Measurements from ENCODE around the gene RHPN2.
"Not testable (repeated sequence)": the region's sequence is repeated elsewhere in the genome, so short reads cannot be mapped to it uniquely, and the experiment has no call there.

The RHPN2 gene

DNA sequence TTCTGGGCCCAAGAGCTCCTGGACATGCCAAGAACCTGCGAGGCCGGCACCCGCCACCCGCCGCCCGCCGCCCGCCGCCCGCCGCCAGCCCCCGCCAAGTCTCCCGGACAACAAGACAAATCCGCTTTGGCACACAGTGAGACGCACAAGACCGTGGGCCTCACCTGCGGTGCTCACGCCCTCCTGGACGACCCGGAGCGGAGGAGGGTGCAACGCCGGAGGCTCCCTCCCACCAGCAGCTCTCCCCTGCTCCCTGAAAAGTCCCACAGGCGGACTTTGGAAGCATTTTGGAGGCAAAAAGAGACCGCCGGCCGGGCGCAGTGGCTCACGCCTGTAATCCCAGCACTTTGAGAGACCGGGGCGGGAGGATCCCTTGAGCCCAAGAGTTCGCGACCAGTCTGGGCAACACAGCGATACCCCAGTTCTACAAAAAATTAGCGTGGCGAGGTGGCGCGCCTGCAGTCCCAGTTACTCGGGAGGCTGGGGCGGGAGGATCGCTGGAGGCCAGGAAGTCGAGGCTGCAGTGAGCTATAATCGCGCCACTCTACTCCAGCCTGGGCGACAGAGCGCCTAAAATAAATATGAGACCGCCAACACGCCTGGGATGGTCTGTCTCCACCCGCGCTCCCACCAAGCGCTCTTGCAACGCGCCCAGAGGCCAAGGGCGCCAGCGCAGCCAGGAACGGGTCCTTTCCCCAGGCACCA lies 783 bp downstream of the RHPN2 start:
- DNase-seq, result no peak

DNA sequence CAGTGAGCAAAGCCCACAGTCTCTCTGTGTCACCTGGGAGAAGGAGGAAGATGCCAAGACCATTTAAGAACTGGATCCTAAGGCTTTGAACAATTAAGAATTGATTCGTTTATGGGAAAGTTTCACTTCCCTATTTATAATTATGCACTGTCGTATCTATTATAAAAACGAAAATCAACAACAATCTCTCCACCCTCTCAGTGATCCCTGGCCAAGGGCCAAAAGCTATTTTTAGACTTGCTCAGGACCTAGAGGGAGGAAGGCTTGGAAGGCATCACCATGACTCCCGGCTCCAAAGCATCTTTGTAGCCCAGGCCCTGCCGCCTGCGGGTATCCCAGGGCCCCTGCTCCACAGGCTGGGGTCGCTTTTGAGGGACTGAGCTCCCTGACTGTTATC lies 1.3 kb downstream of the RHPN2 start:
- no peak for DNase-seq

DNA sequence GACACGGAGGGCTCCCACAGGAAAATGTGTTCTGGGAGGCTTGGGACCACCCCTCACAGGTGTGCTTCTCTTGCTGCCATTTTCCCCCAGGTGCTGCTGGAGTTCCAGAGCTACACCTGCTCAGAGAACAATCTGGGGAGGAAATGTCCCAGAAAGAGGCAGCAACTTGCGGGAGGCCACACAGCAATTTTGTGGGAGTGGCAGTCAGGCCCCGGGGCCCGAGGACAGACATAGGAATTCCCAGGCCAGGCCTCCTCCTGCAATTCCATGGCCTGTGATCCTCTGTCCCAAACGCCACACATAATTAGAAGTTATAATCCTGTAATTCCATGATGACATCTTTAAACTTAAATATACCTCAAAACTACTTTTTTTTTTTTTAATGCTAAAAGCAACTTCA lies 1.8 kb downstream of the RHPN2 start:
- no peak for DNase-seq

DNA sequence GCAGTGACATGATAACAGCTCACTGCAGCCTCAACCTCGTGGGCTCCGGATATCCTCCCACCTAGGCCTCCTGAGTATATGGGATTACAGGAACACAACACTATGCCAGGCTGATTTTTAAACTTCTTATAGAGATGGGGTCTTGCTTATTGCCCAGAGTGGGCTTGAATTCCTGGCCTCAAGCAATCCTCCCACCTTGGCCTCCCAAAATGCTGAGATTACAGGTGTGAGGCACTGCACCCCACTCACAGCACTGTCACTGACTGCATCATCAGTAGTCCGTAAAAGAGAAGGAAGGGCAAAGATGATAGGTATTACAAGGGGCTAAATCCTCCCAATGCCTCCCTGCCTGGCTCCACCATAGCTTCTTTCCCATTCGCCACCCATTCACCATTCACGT lies 4.1 kb downstream of the RHPN2 start:
- DNase-seq, result no peak

DNA sequence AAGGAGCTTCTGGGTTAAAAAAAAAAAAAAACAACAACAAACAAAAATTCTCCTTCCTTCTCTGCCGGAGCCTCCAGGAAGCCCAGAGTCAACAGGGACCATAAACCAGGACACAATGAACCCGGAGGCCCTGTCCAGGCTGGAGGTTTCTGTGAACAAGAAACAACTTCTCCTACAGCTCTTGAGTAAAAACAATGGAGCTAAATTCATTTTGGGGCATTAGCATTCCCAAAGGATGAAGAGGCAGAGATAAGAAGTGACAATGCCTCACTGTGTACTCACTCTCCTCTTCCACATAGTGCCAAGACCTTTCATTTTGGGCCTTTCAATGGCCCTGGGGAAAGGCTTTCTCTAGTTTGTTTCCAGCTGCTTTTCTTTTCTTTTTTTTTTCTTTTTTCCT lies 9.0 kb downstream of the RHPN2 start:
- no peak for DNase-seq

DNA sequence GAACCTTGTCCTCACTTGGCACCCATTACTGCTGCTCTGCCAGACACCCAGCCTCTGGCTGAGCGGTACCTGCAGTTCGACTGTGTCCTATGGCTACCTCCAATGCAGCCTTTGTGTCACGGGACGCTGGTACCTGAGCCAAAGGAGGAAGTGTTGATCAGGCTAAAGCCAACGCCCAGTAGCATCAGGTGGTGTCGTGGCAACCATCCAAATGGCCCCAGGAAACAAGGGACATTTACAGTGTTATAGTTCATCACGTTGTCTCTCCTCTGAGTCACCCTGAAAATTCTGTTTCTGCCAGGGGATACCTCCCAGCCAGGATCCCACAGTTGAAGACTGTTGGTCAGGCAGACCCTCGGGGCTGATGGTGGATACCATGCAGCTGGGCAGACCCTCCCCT lies 10.1 kb downstream of the RHPN2 start:
- no peak for DNase-seq

DNA sequence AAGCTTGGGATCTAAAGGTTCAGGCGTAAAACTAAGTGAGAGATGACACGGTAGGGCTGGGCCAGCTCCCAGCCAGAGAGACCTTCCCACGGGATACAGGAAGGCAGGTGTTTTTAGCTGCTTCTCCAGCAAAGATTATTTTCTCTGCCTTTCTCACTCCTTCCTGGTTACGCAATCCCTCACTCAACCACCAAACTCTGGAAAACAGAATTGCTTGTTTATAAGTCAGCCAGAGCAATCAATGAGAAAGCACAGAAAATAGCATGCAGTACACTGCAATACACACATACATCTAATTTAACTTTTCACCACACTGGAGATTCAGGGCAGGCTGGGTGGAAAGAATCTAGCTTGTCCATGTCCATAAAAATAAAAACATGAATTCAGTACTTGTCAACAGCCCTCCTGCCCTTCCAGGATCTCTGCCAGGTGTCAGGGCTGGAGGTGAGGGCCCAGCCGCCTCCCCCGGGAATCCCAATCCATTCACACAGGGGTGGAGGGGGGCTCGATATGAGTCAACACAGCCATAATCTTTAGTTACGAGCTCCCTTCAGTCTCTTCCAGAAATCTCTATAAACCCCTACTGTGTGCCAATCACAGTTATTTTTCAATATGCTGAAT lies 12.2 kb downstream of the RHPN2 start:
- DNase-seq, result no peak

DNA sequence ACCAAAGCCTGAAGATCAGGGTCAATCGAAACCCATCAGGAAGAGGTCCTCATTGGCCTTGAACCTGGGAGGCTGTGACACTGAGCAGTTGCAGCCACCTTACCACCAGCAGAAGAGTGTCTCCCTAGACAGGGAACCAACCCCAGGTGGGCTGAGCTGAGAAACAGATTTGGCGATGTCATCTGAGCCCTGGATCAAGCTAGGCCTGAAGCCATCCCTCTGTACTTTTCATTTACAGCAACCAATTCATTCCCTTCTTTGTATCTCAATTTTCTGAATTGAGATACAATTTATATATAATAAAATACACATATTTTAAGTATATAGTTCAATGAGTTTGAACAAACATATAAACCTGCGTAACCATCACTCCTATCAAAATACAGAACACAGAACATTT lies 14.6 kb downstream of the RHPN2 start:
- no peak for DNase-seq

DNA sequence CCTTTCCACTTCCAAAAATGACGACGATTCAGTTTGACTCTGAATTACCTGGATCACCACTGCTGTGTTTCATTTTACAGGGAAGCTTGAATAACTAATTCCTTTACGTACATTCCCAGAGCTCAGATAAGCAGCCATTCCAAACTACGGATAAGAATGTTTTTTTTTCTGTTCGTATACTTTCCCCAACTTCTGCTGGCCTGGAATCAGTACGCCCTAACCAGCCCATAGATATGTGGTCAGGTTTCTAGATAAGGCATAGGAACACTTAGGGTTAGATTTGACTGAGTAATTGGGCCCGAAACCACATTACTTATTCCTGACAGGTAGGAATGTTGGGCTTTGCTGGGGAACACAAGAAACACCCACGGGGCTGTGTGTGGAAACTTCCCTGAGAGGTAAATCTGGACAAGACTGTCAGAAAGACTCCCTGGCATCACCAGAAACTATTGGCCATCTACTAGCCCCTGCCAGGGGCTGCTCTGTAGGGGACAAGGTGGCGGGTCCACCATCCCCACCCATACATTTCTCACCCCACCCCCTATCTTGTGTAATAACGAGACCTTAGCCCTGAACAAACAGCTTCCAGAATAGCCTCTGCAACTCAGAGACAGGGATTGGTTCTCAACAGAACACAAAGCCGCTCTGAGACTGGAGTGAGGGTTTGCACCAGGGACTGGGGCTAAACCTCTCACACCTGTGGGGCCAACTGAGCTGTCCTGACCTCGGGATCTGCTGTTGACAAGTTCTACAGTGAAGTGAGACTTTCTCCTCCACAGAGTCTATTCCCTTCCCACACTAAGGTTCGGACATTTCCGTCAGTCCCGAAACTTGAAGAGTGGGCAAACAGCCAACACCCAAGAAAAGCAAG lies 15.6 kb downstream of the RHPN2 start:
- DNase-seq, result no peak

DNA sequence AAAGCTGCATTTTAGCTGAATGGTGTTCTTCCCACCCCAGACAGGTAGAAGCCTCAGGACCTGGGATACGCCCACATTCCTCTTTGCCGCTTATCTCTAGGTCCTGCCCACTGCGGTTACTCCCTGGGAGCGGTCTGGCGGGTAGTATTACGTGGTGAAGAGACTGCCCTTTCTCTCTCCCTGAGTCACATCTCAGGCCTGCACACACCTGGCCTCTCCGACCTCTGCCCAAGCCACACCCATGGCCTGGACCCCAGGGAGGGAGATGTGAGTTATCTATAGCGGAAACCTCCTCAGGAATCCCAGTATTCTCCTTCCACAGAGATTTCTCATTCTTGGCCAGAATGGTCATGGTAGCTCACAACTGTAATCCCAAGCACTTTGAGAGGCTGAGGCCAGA lies 17.3 kb downstream of the RHPN2 start:
- no peak for DNase-seq

DNA sequence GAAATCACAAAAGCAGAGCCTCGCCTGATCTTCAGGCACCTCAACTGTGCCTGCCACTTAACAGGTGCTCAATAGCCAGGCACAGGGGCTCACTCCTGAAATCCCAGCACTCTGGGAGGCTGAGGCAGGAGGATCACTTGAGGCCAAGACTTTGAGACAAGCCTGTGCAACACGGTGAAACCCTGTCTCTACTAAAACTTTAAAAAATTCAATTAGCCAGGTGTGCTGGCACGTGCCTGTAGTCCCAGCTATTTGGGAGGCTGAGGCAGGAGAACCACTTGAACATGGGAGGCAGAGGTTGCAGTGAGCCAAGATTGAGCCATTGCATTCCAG lies 22.9 kb downstream of the RHPN2 start:
- DNase-seq, result not testable (repeated sequence)

DNA sequence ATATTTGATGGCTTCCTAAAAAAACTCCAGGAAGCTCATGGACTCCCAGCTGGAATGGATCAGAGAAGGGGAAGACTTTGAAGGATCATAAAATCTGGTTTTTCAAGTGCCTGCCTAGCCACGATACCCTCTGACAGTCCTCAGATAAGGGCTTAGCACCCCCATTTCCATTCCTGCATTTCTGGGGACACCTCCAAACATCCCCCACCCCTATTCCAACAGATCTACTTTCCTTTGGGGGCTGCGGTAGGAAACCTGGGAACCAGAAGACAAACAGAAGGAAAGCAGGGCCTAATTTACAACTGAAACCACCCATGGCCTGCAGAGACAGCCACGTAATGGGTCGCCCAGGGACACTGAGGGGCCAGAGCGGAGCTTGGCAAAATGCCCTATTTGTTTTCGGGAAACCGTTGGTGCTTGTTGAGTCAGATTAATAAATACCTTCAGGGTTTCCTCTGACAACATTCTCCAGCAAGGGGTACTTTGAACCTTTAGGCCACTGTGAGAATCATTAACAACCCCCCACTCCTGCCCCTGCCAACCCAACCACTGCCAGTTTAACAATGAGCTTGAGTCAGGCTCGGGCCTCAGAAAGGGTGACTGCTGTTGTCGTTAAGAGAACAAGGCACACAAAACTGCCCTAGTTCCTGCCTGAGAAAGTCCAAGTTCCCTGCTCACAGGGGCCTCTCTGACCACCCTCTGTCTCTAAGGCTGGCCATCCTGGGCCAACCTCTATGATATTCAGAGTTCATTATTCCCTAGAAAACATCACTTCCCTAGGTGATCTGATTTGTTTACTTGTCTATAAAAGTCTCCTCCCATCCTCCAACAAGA lies 23.5 kb downstream of the RHPN2 start:
- no peak for DNase-seq

DNA sequence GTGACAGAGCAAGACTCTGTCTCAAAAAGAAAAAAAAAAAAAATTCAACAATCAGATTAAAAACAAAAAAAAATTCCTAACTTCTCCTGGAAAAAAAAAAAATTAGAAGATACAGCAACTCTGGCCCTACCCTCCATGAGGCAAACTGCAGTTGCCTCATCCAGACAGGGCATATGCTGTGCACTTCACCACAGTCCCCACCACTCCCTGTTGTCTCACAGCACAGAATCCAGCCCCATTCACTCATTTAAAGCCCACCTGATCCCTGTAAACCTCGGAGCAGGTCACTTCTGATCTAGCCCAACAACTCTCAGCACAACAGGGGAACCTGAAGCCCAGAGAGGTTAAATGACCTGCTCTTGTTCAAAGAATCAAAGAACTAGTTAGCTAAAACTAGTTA lies 24.9 kb downstream of the RHPN2 start:
- no peak for DNase-seq

DNA sequence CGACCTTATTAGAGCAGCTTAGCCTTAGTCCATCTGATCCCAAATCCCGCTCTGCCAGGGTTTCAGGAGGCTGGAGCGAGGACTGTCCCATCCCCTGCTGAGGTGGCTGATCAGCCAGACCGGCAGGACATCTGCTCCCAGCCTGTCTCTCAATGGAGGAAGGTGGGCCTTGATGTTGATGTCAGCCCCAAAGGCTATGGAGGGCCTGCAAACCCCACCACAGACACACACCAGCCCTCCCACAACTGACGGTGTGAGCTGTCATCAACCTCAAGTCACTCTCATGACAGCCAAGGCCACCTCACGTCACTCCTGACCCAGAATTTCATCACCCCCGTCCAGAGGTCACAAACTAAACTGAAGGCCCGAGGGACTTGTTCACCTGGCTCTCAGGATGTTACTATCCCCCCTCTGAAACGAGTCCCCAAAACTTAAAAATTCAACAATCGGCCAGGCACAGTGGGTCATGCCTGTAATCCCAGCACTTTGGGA lies 25.5 kb downstream of the RHPN2 start:
- DNase-seq, result no peak

DNA sequence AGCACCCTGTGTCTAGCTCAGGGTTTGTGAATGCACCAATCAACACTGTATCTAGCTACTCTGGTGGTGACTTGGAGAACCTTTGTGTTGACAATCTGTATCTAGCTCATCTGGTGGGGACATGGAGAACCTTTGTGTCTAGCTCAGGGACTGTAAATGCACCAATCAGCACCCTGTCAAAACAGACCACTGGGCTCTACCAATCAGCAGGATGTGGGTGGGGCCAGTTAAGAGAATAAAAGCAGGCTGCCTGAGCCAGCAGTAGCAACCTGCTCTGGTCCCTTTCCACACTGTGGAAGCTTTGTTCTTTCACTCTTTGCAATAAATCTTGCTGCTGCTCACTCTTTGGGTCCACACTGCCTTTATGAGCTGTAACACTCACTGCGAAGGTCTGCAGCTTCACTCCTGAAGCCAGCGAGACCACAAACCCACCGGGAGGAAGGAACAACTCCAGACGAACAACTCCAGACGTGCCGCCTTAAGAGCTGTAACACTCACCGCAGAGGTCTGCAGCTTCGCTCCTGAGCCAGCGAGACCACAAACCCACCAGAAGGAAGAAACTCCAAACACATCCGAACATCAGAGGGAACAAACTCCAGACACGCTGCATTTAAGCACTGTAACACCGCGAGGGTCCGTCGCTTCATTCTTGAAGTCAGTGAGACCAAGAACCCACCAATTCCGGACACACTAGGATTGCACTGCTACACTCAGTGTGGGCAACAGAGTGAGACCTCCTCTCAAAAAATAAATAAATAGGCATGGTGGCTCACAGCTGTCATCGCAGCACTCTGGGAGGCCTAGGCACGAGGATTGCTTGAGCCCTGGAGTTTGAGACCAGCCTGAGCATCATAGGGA lies 27.3 kb downstream of the RHPN2 start:
- not testable (repeated sequence) for DNase-seq

DNA sequence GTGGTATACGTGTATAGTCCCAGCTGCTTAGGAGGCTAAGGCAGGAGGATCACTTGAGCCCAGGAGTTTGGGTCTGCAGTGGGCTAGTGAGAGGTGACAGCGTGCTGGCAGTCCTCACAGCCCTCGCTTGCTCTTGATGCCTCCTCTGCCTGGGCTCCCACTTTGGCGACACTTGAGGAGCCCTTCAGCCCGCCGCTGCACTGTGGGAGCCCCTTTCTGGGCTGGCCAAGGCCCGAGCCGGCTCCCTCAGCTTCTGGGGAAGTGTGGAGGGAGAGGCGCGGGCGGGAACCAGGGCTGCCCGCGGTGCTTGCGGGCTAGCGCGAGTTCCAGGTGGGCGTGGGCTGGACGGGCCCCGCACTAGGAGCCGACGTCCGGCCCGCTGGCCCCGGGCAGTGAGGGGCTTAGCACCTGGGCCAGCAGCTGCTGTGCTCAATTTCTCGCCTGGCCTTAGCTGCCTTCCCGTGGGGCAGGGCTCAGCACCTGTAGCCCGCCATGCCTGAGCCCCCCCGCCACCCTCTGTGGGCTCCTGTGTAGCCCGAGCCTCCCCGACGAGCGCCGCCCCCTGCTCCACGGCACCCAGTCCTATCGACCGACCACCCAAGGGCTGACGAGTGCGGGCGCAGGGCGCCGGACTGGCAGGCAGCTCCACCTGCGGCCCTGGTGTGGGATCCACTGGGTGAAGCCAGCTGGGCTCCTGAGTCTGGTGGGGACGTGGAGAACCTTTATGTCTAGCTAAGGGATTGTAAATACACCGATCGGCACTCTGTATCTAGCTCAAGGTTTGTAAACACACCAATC lies 28.1 kb downstream of the RHPN2 start:
- DNase-seq, result not testable (repeated sequence)

DNA sequence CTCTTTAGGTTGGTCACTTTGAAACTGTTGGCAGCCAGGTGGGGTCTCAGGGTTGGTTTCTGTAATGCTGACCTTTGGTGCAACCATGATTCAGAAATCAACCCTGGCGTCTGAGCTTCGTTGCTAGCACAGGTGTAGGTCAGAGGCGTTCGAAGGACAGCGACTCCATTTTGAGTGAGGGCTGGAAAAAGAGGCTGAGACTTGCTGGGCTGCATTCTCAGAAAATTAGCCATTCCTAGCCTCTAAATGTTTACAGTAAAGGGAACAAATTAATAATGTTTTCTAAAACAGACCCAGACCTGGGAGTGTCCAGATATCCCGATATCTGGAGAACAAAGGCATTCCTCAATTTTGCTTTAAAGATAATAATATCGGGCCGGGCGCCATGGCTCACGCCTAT lies 29.2 kb downstream of the RHPN2 start:
- no peak for DNase-seq

DNA sequence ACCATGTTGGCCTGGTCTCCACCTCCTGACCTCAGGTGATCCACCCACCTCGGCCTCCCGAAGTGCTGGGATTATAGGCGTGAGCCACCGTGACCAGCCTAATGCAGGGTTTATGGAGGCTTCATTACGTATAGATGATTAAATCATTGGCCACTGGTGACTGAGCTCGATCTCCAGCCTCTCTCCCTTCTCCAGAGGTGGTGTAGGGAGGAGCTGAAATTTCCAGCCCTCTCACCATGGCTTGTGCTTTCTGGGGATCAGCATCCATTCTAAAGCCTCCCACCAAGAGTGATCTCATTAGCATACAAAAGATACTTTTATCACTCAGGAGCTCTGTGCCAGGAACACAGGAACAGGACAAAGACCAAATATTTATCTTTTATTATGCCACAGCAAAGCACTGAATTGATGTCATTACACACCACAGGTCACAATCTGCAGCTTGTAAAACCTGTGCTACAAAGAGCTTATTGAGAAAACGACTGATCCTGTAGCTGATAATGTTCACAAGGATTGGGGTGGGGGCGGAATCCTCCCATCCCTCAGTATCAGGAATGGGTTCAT lies 32.4 kb downstream of the RHPN2 start:
- DNase-seq, result no peak

DNA sequence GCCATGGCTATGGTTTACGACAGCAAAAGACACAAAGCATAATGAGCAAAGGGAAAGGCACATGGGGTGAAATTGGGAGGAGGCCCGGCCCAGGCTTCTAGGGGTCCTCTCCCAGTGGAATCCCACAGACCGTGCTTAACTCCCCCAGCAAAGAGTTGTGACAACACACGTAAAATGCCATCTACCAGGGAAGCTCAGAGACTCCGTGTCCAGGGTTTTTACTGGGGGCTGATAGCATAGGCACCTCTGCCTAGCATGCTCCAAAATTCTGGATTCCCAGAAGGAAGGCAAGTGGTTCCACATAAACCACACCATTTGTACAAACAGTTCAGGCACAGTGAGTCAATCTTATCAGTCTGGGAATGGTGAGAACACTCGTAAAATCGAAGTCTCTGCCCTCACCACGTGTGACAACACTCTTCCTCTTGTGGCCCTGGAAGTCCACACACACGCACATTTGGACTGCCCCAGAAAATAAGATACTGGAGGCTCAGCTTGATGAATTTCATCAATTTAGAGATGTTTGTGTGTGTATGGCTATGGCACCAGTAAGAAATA lies 34.9 kb downstream of the RHPN2 start:
- no peak for DNase-seq

DNA sequence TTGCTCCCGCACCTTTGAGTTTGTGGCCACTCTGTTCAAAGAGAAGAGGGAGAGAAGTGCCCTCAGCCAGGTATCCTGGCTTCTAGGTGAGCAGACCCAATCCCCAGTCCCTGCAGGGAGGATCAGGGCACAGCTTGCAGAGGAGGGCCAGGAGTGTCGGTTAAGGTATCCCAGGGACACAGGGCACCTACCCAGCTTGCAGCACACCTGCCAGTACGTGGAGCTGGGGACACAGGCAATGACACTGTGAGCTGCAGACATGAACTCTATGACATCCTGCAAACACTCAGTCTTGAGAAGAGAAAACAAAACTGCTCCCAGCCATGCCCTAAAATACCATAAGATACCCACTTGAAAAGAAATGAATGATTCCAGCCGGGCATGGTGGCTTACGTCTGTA lies 38.1 kb downstream of the RHPN2 start:
- not testable (repeated sequence) for DNase-seq

Measured in inflammatory macrophage treated with lipopolysaccharide for 1 hour (primary cell).